Kidney epithelial cell (primary cell): ENCODE results near the gene MTHFD1. TPM values are rescaled to one million over a fixed set of nuclear protein-coding genes. Genes with fewer than 3 reads are reported as not detected.
"Not testable (repeated sequence)": the region's sequence is repeated elsewhere in the genome, so short reads cannot be mapped to it uniquely, and the experiment has no call there.

Experiments
- DNase-seq: peaks from one replicate; pipeline ENCODE4 v3.0.0-alpha.2; 2010; ENCODE audit warnings: low read depth
- H3K27me3 ChIP-seq: 2 replicates; pipeline ENCODE4 v1.6.0; 2011; ENCODE audit warnings: low read length; ENCODE audit not compliant: control insufficient read depth, insufficient read depth
- H3K36me3 ChIP-seq: 2 replicates; pipeline ENCODE4 v1.5.1; 2011; ENCODE audit warnings: low read length; ENCODE audit not compliant: control insufficient read depth, insufficient read depth
- H3K4me3 ChIP-seq: 2 replicates; pipeline ENCODE4 v1.5.1; 2011; ENCODE audit warnings: low read depth, mild to moderate bottlenecking, control low read depth, low read length
- CTCF ChIP-seq: IDR thresholded peaks from 2 replicates; pipeline ENCODE4 v1.5.1; 2011; ENCODE audit warnings: mild to moderate bottlenecking, moderate library complexity, low read length, control low read depth, inconsistent platforms; ENCODE audit not compliant: insufficient read depth, poor library complexity, severe bottlenecking
- total RNA-seq: library from RNA; depleted of rRNA; stranded (reverse); fragments of >200 nt; gene quantifications from 2 replicates; pipeline ENCODE4 v1.2.3, GENCODE V29; 2015

MTHFD1 gene
- total RNA-seq, 1 donor from 2014 or later: 44.4 TPM

- no peak overlapping the region for H3K4me3 ChIP-seq
- DNase-seq: no peak
- no peaks in the 10 kb centered on the region for H3K27me3 ChIP-seq
- no peak for TF ChIP-seq CTCF
- H3K36me3 ChIP-seq: peaks cover 2% of the 10 kb centered on the region
Observed at GRCh38 chr14:64391113-64391725, 3.1 kb downstream of the MTHFD1 start.

DNA sequence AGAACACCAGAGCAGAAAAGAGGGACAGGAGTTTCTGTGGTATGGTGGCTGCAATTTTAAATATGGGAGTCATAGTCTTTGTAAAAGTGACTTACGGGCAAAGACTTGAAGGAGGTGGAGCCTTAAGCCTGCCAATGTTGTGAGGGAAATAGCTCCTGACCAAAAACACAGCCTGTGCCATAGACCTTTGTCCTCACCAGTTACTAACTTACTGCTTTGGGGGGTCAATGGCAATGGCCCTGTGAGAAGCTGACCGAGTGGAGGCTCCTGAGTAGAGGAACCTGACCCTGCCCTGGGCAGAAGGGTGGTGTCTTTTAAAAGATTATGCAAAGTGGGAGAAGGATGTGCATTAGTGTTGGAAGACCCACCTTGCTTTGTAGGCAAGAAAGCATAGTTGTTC, 3.8 kb downstream of the MTHFD1 start:
- no peak for DNase-seq
- Histone ChIP-seq H3K4me3 (no peak overlapping the region), H3K27me3 (no peaks in the 10 kb centered on the region), H3K36me3 (peaks cover 2% of the 10 kb centered on the region)
- no peak for TF ChIP-seq CTCF

DNA sequence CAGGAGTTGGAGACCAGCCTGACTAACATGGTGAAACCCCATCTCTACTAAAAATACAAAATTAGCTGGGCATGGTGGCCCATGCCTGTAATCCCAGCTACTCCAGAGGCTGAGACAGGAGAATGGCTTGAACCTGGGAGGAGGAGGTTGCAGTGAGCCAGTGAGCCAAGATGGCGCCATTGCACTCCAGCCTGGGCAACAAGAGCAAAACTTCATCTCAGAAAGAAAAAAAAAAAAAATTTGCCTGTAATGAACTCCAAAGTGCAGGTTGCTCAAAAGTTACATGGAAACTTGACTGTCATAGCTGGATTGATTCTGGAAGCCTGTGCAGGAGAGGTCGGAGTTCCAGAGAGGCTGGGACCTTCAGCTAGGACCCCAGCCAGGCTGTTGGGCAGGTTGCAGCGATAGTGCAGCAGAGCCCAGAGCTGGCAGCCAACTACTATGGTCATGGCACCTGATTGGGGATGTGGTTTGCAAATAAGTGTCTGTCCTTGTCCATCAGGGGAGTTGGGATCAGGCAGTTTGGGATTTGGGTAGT, 5.1 kb downstream of the MTHFD1 start:
- H3K4me3 ChIP-seq, H3K36me3 ChIP-seq, DNase-seq, H3K27me3 ChIP-seq: not testable (repeated sequence)

- Histone ChIP-seq H3K36me3 (peaks cover 2% of the 10 kb centered on the region), H3K4me3 (no peak overlapping the region), H3K27me3 (no peaks in the 10 kb centered on the region)
- TF ChIP-seq CTCF: no peak
- DNase-seq: no peak
Observed at GRCh38 chr14:64394423-64394822, 6.3 kb downstream of the MTHFD1 start.

DNA sequence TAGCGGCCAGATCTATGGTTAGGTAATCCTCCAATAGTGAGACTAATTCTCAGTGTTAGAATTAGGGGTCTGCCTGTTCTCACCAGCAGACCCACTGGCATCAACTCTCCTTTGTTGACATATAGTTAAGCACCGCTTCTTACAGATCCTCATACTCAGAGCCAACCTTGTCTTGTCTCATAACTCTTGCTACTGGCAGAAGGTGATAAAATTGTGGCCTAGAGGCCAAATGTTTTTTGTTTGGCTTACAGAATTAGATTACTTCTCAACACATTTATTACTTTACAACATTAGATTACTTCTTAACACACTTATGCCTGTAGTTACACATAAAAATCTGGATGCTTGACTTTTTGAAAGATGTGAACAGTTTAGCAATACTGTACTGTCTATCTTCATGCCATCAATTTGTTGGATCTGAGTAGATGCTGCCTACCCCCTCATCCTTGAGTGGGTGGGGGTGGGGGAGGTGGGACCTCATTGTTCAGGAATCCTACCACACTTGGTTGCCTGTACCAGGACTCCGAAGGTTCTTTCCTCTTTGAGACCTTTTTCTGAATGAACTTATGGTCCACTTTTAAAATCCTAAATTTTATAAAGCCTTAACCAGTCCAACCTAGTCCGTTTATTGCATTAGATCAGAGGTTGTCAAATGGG, 7.0 kb downstream of the MTHFD1 start:
- DNase-seq: no peak
- H3K36me3 ChIP-seq: peaks cover 2% of the 10 kb centered on the region
- no peak overlapping the region for H3K4me3 ChIP-seq
- no peak for TF ChIP-seq CTCF
- H3K27me3 ChIP-seq: no peaks in the 10 kb centered on the region

GRCh38 chr14:64400829-64401459, 12.8 kb downstream of the MTHFD1 start:
- H3K27me3 ChIP-seq: no peaks in the 10 kb centered on the region
- H3K4me3 ChIP-seq: no peak overlapping the region
- no peak for TF ChIP-seq CTCF
- DNase-seq: no peak
- H3K36me3 ChIP-seq: no peaks in the 10 kb centered on the region
